Mesendoderm (in vitro differentiated cells): Measurements from ENCODE around the gene RSPH10B2.
A peak's percentile ranks its signal among the peaks of the same experiment; 100 is the strongest.
"Not testable (repeated sequence)": the region's sequence is repeated elsewhere in the genome, so short reads cannot be mapped to it uniquely, and the experiment has no call there.

Experiments used
- DNase-seq: peaks from one replicate; pipeline ENCODE4 v3.0.0; 2013
- H2AK5ac ChIP-seq: 2 replicates; pipeline ENCODE4 v1.6.1; 2013; ENCODE audit warnings: low read length, inconsistent platforms
- H2BK120ac ChIP-seq: 2 replicates; pipeline ENCODE4 v1.6.1; 2013; ENCODE audit warnings: low read depth, mild to moderate bottlenecking, low read length, moderate library complexity, mixed read lengths
- H2BK15ac ChIP-seq: replicated peaks from 2 replicates; pipeline ENCODE4 v1.6.1; 2013; ENCODE audit warnings: low read depth, mild to moderate bottlenecking, moderate library complexity
- H2BK5ac ChIP-seq: 2 replicates; pipeline ENCODE4 v1.6.1; 2013; ENCODE audit warnings: low read length, inconsistent platforms
- H3K18ac ChIP-seq: 2 replicates; pipeline ENCODE4 v1.6.1; 2013; ENCODE audit warnings: mild to moderate bottlenecking, low read length, mixed read lengths
- H3K23ac ChIP-seq: one replicate; pipeline ENCODE4 v1.6.1; 2013; ENCODE audit warnings: low read length
- H3K27ac ChIP-seq: 2 replicates; pipeline ENCODE4 v1.5.1; 2013; ENCODE audit warnings: low read depth, mild to moderate bottlenecking, inconsistent platforms, low read length, moderate library complexity
- H3K27me3 ChIP-seq: 2 replicates; pipeline ENCODE4 v1.6.1; 2013; ENCODE audit warnings: low read length, control low read depth, mild to moderate bottlenecking, inconsistent platforms; ENCODE audit not compliant: insufficient read depth, poor library complexity
- H3K36me3 ChIP-seq: 2 replicates; pipeline ENCODE4 v1.6.1; 2013; ENCODE audit warnings: low read length, inconsistent platforms; ENCODE audit not compliant: control insufficient read depth, insufficient read depth
- H3K4ac ChIP-seq: one replicate; pipeline ENCODE4 v1.6.1; 2013; ENCODE audit warnings: low read depth, mild to moderate bottlenecking, low read length, moderate library complexity
- H3K4me1 ChIP-seq: 2 replicates; pipeline ENCODE4 v1.6.1; 2013; ENCODE audit warnings: low read depth, low read length, inconsistent platforms; ENCODE audit not compliant: control insufficient read depth
- H3K4me2 ChIP-seq: 2 replicates; pipeline ENCODE4 v1.6.1; 2013; ENCODE audit warnings: low read length
- H3K4me3 ChIP-seq: 2 replicates; pipeline ENCODE4 v1.5.1; 2013; ENCODE audit warnings: mild to moderate bottlenecking, low read length
- H3K56ac ChIP-seq: one replicate; pipeline ENCODE4 v1.6.1; 2013; ENCODE audit warnings: low read length
- H3K79me1 ChIP-seq: 2 replicates; pipeline ENCODE4 v1.6.1; 2013; ENCODE audit warnings: low read length, inconsistent platforms
- H3K79me2 ChIP-seq: 2 replicates; pipeline ENCODE4 v1.6.1; 2013; ENCODE audit warnings: mild to moderate bottlenecking, low read length; ENCODE audit not compliant: control insufficient read depth, insufficient read depth
- H3K9ac ChIP-seq: 2 replicates; pipeline ENCODE4 v1.6.1; 2013; ENCODE audit warnings: low read length, inconsistent platforms
- H4K5ac ChIP-seq: one replicate; pipeline ENCODE4 v1.6.1; 2013; ENCODE audit warnings: low read length
- H4K8ac ChIP-seq: one replicate; pipeline ENCODE4 v1.6.1; 2013; ENCODE audit warnings: low read depth, mild to moderate bottlenecking, control low read depth, low read length, moderate library complexity
- WGBS: extraction: QIAGEN DNeasy Blood & Tissue Kit; methylation state at CpG from one replicate; pipeline ENCODE4 v1.1.7; 2013; ENCODE audit warnings: low lambda C conversion rate, missing lambda C conversion rate; ENCODE audit not compliant: insufficient coverage; ENCODE audit errors: extremely low coverage; 5-methylcytosine and 5-hydroxymethylcytosine counted together

The RSPH10B2 gene

DNA sequence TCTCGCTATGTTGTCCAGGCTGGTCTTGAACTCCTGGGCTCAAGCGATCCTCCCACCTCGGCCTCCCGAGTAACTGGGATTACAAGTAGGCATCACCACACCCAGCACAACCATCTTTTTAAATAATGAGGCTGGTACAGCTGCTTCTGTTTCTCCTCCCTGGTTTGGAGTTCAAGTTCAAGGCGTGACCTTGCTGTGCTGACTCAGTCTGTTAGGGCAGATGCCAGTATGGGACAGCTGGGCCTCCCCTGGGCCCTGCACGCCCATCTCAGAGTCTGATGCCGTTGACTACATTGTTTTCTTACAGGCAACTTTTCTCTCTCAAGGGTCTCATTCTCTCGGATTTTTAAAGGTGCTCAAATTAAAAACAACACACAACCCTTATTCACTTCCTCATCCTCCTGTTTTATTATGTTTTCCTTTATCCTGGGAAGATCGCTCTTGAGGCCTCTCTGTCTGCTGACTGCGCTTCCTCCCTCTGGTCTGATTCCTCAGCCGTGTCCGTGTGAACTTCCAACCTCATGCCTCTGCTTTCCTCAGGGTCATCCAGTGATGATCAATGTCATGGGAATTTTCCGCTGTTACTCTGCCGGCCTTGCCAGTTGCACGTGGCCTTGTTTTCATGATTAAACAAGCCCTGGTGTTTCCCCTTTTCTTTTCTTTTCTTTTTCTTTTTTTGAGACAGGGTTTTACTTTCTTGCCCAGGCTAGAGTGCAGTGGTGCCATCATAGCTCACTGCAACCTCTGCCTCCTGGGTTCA lies 38.4 kb downstream of the RSPH10B2 start:
- not testable (repeated sequence) for H2BK120ac ChIP-seq, H2BK15ac ChIP-seq, H3K4me2 ChIP-seq, H3K9ac ChIP-seq, H3K4ac ChIP-seq, H3K27ac ChIP-seq, H3K79me1 ChIP-seq, H4K5ac ChIP-seq, H3K79me2 ChIP-seq, H3K4me1 ChIP-seq, H2BK5ac ChIP-seq, H3K56ac ChIP-seq, H3K23ac ChIP-seq, H3K27me3 ChIP-seq, H4K8ac ChIP-seq, H3K4me3 ChIP-seq, DNase-seq, H3K18ac ChIP-seq, H2AK5ac ChIP-seq, H3K36me3 ChIP-seq
- no CpG with 5 or more reads among the region's 15 CpGs for WGBS

DNA sequence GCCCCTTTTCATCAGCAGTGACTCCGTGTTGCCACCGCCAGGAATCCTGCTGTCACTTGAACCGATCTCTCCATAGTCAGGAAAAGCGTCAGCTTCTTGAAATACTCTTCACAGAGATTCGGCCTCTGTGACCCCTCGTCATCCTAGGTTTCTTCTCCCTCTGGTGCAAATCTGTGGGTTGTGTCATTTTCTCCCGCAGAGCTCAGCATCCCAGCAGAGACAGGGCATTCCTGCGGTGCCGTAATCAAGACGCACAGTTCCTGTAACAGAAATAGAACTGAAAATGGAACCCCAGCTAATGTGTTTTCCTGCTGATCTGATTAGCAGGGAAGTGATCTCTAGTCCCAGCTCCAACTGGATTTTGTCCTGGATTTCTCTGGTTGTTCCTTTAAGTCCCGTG lies 40.4 kb downstream of the RSPH10B2 start:
- H4K5ac ChIP-seq, H3K27ac ChIP-seq, H3K4me2 ChIP-seq, H3K27me3 ChIP-seq, H2BK15ac ChIP-seq, H2BK120ac ChIP-seq, H3K23ac ChIP-seq, H3K4me3 ChIP-seq, H3K4me1 ChIP-seq, H3K36me3 ChIP-seq, H3K18ac ChIP-seq, H3K79me1 ChIP-seq, H3K56ac ChIP-seq, H4K8ac ChIP-seq, H2AK5ac ChIP-seq, DNase-seq, H3K9ac ChIP-seq, H3K79me2 ChIP-seq, H2BK5ac ChIP-seq, H3K4ac ChIP-seq: not testable (repeated sequence)
- WGBS = no CpG with 5 or more reads among the region's 11 CpGs

GRCh38 chr7:6797218-6797617 lies 43.3 kb downstream of the RSPH10B2 start:
- DNase-seq = peak; percentile 1
- H3K9ac ChIP-seq, H3K36me3 ChIP-seq, H3K4me1 ChIP-seq, H2AK5ac ChIP-seq, H3K23ac ChIP-seq, H3K4me3 ChIP-seq, H2BK5ac ChIP-seq, H3K4me2 ChIP-seq, H3K79me1 ChIP-seq, H4K5ac ChIP-seq, H2BK15ac ChIP-seq, H4K8ac ChIP-seq, H3K27me3 ChIP-seq, H3K79me2 ChIP-seq, H3K4ac ChIP-seq, H3K18ac ChIP-seq, H2BK120ac ChIP-seq, H3K27ac ChIP-seq, H3K56ac ChIP-seq: not testable (repeated sequence)
- no CpG with 5 or more reads among the region's 5 CpGs for WGBS

DNA sequence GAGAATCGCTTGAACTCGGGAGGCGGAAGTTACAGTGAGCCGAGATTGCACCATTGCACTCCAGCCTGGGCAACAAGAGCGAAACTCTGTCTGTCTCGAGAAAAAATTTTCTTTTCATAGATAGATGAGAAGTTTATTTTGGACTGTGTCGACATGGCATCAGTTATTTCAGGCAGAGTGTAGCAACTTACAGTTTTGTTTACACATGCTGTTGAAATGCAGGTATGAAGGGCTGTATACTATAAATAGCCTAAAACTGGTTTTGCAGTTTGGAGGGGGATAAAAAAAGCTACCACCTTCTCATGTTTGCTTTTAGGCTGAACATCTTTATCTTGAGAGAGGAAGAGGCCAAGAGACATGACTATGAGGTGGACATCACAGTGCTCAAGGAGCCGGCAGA lies 44.1 kb downstream of the RSPH10B2 start:
- H3K9ac ChIP-seq, H3K27ac ChIP-seq, H2BK15ac ChIP-seq, H3K36me3 ChIP-seq, H3K56ac ChIP-seq, H2BK5ac ChIP-seq, H3K4me3 ChIP-seq, H2BK120ac ChIP-seq, H3K4me1 ChIP-seq, DNase-seq, H3K23ac ChIP-seq, H4K5ac ChIP-seq, H4K8ac ChIP-seq, H2AK5ac ChIP-seq, H3K4me2 ChIP-seq, H3K27me3 ChIP-seq, H3K79me2 ChIP-seq, H3K4ac ChIP-seq, H3K18ac ChIP-seq, H3K79me1 ChIP-seq: not testable (repeated sequence)
- no CpG with 5 or more reads among the region's 8 CpGs for WGBS

DNA sequence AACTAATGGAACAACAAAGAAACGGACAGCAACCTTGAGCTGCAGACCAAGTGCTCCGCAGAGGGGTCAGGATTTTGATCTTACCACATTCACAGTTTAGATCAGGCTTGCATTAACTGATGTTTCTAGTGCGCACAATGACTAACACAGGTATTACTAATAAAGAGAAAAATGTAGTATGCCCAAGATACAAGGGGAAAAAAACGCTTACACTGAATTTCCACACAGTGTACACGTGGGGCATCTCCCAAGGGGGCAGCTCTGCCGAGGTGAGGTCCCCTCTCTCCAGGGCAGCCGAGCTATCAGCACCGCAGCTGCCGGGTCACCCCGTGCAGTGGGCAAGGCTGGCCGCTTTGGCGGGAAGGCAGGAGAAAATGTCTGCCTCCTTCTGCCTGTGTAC lies 46.0 kb downstream of the RSPH10B2 start:
- not testable (repeated sequence) for DNase-seq, H3K79me2 ChIP-seq, H2BK120ac ChIP-seq, H4K5ac ChIP-seq, H3K27me3 ChIP-seq, H3K4ac ChIP-seq, H4K8ac ChIP-seq, H2AK5ac ChIP-seq, H3K4me3 ChIP-seq, H3K9ac ChIP-seq, H3K36me3 ChIP-seq, H3K4me2 ChIP-seq, H3K4me1 ChIP-seq, H3K18ac ChIP-seq, H3K79me1 ChIP-seq, H3K56ac ChIP-seq, H2BK15ac ChIP-seq, H3K23ac ChIP-seq, H2BK5ac ChIP-seq, H3K27ac ChIP-seq
- no CpG with 5 or more reads among the region's 12 CpGs for WGBS

GRCh38 chr7:6800331-6800730 lies 46.4 kb downstream of the RSPH10B2 start:
- H3K4me1 ChIP-seq, H3K36me3 ChIP-seq, H2AK5ac ChIP-seq, H3K4me3 ChIP-seq, H2BK120ac ChIP-seq, H3K27ac ChIP-seq, H2BK5ac ChIP-seq, H3K4ac ChIP-seq, H3K79me2 ChIP-seq, H3K4me2 ChIP-seq, H3K79me1 ChIP-seq, H4K5ac ChIP-seq, DNase-seq, H3K18ac ChIP-seq, H3K23ac ChIP-seq, H3K9ac ChIP-seq, H3K56ac ChIP-seq, H3K27me3 ChIP-seq, H4K8ac ChIP-seq, H2BK15ac ChIP-seq: not testable (repeated sequence)
- no CpG with 5 or more reads among the region's 2 CpGs for WGBS
